AG09309 (cell line): ENCODE measurements around the gene ZBTB46.

Experiments
- DNase-seq: peaks from one replicate; pipeline ENCODE4 v3.0.0-alpha.2; 2010; ENCODE audit warnings: low read depth
- H3K4me3 ChIP-seq: 2 replicates; pipeline ENCODE4 v1.5.1; 2011; ENCODE audit warnings: mild to moderate bottlenecking, low read depth, low read length, moderate library complexity; ENCODE audit not compliant: control insufficient read depth
- TF ChIP-seq, protein P1 (sequence below): IDR thresholded peaks from 2 replicates; pipeline ENCODE4 v1.5.1; 2011; ENCODE audit warnings: mild to moderate bottlenecking, low read depth, low read length, inconsistent platforms; ENCODE audit not compliant: insufficient read depth, control insufficient read depth; ENCODE audit errors: missing control alignments

The ZBTB46 gene

DNA sequence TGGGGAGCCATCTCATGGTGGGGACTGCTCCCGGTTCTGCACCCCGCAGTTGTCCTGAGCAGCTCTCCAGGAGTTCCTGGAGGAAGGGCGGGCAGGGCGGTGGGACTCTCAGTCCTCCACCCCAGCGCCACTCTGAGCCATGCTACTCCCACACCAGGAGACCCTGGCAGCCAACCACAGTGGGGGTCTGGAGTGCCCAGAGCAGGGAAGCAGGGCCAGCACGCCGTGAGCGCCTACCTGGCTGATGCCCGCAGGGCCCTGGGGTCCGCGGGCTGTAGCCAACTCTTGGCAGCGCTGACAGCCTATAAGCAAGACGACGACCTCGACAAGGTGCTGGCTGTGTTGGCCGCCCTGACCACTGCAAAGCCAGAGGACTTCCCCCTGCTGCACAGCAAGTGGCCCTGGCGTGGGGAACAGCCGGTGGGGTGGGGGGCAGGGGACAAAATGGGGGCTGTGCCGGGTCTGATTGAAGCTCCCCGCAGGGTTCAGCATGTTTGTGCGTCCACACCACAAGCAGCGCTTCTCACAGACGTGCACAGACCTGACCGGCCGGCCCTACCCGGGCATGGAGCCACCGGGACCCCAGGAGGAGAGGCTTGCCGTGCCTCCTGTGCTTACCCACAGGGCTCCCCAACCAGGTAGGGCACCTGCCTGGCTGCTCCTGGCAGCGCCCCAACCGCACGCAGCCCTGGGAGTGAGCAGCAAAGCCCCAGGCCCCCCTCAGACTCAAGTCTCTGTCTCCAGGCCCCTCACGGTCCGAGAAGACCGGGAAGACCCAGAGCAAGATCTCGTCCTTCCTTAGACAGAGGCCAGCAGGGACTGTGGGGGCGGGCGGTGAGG, 136.3 kb downstream of the ZBTB46 start:
- no peak for DNase-seq
- H3K4me3 ChIP-seq, result no peak overlapping the region
- TF ChIP-seq, protein P1, sequence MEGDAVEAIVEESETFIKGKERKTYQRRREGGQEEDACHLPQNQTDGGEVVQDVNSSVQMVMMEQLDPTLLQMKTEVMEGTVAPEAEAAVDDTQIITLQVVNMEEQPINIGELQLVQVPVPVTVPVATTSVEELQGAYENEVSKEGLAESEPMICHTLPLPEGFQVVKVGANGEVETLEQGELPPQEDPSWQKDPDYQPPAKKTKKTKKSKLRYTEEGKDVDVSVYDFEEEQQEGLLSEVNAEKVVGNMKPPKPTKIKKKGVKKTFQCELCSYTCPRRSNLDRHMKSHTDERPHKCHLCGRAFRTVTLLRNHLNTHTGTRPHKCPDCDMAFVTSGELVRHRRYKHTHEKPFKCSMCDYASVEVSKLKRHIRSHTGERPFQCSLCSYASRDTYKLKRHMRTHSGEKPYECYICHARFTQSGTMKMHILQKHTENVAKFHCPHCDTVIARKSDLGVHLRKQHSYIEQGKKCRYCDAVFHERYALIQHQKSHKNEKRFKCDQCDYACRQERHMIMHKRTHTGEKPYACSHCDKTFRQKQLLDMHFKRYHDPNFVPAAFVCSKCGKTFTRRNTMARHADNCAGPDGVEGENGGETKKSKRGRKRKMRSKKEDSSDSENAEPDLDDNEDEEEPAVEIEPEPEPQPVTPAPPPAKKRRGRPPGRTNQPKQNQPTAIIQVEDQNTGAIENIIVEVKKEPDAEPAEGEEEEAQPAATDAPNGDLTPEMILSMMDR, result no peak

DNA sequence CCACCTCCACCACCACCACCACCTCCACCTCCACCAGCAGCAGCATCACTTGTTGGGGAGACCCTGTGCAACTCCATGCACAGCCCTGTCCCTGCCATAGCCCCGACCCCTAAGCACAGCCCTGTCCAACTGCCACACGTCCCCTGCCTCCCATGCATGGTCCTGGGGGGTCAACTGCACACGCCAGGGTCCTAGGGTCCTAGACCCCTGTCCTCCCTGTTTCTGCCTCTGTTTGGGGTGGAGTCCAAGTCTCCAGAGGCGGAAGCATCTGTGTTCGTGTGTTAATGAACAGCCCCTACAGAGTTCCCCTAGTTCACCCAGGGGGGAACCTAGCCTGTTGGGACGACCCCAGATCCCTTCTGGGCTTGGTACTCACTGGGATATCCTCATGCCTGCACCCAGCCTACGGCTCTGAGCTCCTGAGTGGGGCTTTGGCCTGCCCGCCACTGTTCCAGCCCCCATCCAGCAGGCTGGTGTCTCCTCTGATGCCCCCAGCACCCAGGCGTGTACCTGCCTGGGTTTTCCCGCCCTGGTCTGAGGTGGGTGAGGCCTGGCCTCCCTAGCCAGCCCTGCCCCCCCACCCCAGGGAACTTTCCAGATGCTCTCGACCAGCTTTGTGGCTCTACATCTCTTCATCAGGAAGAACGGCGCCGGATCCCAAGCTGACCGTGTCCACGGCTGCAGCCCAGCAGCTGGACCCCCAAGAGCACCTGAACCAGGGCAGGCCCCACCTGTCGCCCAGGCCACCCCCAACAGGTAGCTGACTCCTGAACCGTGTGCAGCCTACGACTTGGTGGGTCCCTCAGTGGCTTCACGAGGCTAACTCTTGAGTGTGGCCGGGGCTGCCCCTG, 137.1 kb downstream of the ZBTB46 start:
- no peak for DNase-seq
- H3K4me3 ChIP-seq, result no peak overlapping the region
- TF ChIP-seq, protein P1, result no peak
